Activated CD8-positive, alpha-beta T cell treated with anti-CD3 and anti-CD28 coated beads, Interleukin-2, amount 10 ng/mL, durations not matched to agents 7 days and 5 days (primary cell): Measurements from ENCODE around the gene HRAS. TPM values are rescaled to one million over a fixed set of nuclear protein-coding genes. Genes with fewer than 3 reads are reported as not detected.

ENCODE experiments used
- ATAC-seq: fragments of 150-1000 bp; cut with Tn5 transposase; one replicate; pipeline ENCODE4 v1.10.0; 2021; ENCODE audit warnings: moderate library complexity
- CTCF ChIA-PET: fragments of 350-600 bp; sonication (Branson Sonifier 250); formaldehyde crosslinking; loops from one replicate; lab custom pipeline; 2021; ENCODE audit warnings: antibody characterized with exemption; lab: Charles Lee
- POLR2A ChIA-PET: fragments of 350-600 bp; sonication (Branson Sonifier 250); formaldehyde crosslinking; loops from one replicate; lab custom pipeline; 2021; ENCODE audit warnings: antibody characterized with exemption; lab: Charles Lee
- DNase-seq: peaks from one replicate; pipeline ENCODE4 v3.0.0-alpha.2; 2020
- H3K27ac Mint-ChIP-seq: one replicate; pipeline ENCODE4 v1.8.0; 2021; ENCODE audit warnings: mild to moderate bottlenecking, mixed read lengths
- H3K27me3 Mint-ChIP-seq: one replicate; pipeline ENCODE4 v1.8.0; 2021; ENCODE audit warnings: low read depth, mixed read lengths
- H3K36me3 Mint-ChIP-seq: one replicate; pipeline ENCODE4 v1.8.0; 2021; ENCODE audit warnings: low read depth, mixed read lengths
- H3K4me1 Mint-ChIP-seq: one replicate; pipeline ENCODE4 v1.8.0; 2021; ENCODE audit warnings: low read depth, mixed read lengths
- H3K4me3 Mint-ChIP-seq: one replicate; pipeline ENCODE4 v1.8.0; 2021; ENCODE audit warnings: mild to moderate bottlenecking, mixed read lengths
- H3K9me3 Mint-ChIP-seq: one replicate; pipeline ENCODE4 v1.8.0; 2022; ENCODE audit warnings: mixed read lengths; ENCODE audit not compliant: insufficient read depth
- total RNA-seq, 2 experiments: library from RNA; stranded (reverse); gene quantifications; one replicate each; pipeline ENCODE4 v1.2.3, GENCODE V29; 2021

Gene HRAS
- total RNA-seq, 2 experiments from 2014 or later, result 58.7 to 68.9 TPM

DNA sequence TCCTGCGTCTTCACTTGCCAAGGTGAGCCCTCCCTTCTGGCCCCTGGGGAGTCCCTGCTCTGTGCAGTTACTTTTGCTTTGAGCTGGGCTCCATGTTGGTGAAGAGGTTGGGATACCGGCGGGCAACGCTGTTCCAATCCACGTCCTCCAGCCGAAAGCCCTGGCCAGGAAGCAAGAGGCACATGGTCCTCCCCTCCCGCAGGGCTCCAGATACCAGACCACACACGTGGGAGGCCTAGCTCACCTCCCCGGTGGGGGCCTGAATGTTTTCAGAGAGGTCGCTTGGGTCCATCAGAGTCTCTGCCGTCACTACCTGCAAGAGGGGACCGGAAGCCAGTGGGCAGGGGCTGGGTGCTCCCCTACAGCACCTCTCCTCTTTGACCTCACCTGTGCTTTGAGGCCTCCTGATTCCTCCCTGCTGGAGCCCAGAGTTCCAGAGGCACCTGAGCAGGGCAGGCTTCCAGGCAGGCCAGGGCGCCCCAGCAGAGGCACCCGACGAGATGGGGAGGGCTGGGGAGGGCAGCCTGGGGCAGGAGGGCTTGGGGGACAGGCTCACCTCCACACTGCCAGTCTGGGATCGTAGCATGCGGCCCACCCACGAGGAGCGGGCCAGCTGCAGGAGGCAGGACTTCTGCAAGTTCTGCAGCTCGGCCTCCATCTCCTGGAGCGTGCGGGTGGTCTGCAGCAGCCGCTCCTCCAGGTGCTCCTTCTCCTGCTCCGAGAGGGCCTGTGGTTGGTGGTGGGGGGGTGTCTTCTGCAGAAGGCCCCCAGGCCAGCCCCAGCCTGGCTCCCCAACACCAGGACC lies 22.2 kb upstream of the HRAS start:
- Mint-ChIP-seq H3K27ac (no peak overlapping the region), H3K9me3 (no peaks in the 10 kb centered on the region), H3K4me3 (no peak overlapping the region), H3K4me1 (peaks cover 17% of the 10 kb centered on the region), H3K27me3 (peaks cover 14% of the 10 kb centered on the region), H3K36me3 (peaks cover 4% of the 10 kb centered on the region)
- no peak for ATAC-seq
- POLR2A ChIA-PET, result interaction anchor here (1.3 to 1.4 kb wide), 2 partner anchors 19 to 58 kb away, joined by 3 to 4 read pairs; partner anchors contain the start of gene IRF7
- CTCF ChIA-PET, result interaction anchor here (1.2 to 4.7 kb wide), 3 partner anchors 10 to 168 kb away, joined by 5 to 86 read pairs (median 23); no protein-coding TSS in a partner anchor
- DNase-seq, result no peak

DNA sequence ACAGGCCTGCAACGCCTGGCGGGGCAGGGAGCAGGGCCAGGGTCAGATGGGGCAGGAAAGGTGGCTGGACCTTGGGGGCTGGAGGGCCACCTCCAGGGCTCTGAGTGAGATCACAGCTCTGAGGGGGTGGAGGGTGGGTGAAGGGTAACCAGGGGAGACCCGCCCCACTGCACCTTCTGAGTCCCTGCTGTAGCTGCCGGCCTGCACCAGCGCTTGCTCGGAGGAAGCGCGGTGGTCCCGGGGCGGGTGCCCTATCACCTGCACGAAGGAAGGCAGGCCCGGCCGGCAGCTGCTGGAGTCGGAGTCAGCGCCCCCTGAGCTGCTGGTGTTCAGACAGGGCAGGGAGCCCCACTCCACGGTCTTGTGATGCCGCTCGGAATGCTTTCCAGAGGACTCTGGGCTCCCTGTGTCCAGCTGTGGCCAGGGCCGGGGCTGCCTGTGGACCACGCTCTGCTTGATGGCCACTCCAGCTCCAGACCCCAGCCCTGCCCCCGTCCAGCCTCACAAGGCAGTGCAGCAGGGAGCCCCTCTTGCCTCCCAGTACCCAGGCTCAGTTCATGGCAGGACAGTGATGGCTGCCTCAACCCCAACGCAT lies 21.4 kb upstream of the HRAS start:
- peaks cover 14% of the 10 kb centered on the region for H3K27me3 Mint-ChIP-seq
- POLR2A ChIA-PET, result interaction anchor here (1.1 to 1.4 kb wide), 3 partner anchors 12 to 59 kb away, joined by 3 to 4 read pairs (median 3); partner anchors contain the start of gene IRF7
- peaks cover 4% of the 10 kb centered on the region for H3K36me3 Mint-ChIP-seq
- ATAC-seq (no peak), DNase-seq (no peak)
- H3K9me3 Mint-ChIP-seq, result no peaks in the 10 kb centered on the region
- peaks cover 15% of the 10 kb centered on the region for H3K4me1 Mint-ChIP-seq
- CTCF ChIA-PET, result interaction anchor here (1.2 to 4.7 kb wide), 4 partner anchors 10 to 168 kb away, joined by 5 to 86 read pairs (median 19); no protein-coding TSS in a partner anchor
- peak overlapping the region; percentile 48 for H3K4me3 Mint-ChIP-seq
- H3K27ac Mint-ChIP-seq, result no peak overlapping the region

DNA sequence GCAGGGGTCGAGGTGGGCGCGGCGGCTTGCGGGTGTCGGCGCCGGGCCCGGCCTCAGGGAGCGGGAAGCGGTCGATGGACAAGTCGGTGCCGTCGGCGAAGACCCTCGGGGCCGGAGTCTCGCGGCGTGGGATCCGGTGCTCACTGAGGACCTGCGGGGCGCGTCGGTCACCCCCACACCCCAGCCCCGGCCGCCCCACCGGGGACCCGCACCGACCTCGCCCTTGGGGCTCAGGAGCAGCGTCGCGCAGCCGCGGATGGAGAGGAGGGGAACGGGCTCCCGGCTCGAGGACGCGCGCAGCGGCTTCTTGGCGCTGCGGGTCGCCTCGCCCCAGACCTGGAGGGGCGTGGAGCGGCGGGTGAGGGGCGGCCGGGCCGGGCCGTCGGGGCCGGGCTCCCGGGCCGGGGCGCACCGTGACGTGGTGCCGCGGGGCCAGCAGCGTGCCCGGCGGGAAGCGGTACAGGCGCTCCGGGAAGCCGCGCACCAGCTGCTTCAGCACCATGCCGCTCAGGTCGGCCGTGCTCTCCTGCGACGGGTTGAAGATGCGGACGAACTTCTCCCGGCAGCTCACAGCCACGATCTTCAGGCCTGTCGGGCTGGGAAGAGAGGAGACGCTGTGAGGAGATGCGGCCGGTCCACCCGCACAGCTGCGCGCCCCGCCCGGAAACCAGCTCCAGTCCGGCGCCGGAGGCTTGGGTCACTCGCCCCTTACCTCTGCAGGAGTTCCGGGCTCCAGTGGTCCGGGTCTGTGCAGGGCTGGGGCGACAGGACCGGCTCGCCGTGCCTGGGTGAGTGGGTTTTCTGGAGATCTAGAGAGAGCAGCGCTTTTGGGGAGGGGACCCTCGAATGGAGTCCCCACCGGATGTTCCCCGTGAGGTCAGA lies 20.6 kb upstream of the HRAS start:
- Mint-ChIP-seq H3K4me3 (peak overlapping the region; percentile 48), H3K27me3 (peaks cover 14% of the 10 kb centered on the region), H3K4me1 (peaks cover 11% of the 10 kb centered on the region), H3K36me3 (no peaks in the 10 kb centered on the region), H3K27ac (no peak overlapping the region), H3K9me3 (no peaks in the 10 kb centered on the region)
- ChIA-PET CTCF (interaction anchor here (0.7 to 4.7 kb wide), 14 partner anchors 11 to 169 kb away, joined by 3 to 86 read pairs (median 6); partner anchors contain the start of genes DEAF1, PHRF1 and TMEM80), POLR2A (interaction anchor here (1.1 to 1.7 kb wide), 4 partner anchors 13 to 170 kb away, joined by 3 to 7 read pairs (median 4); partner anchors contain the start of gene IRF7)
- no peak for DNase-seq
- no peak for ATAC-seq

DNA sequence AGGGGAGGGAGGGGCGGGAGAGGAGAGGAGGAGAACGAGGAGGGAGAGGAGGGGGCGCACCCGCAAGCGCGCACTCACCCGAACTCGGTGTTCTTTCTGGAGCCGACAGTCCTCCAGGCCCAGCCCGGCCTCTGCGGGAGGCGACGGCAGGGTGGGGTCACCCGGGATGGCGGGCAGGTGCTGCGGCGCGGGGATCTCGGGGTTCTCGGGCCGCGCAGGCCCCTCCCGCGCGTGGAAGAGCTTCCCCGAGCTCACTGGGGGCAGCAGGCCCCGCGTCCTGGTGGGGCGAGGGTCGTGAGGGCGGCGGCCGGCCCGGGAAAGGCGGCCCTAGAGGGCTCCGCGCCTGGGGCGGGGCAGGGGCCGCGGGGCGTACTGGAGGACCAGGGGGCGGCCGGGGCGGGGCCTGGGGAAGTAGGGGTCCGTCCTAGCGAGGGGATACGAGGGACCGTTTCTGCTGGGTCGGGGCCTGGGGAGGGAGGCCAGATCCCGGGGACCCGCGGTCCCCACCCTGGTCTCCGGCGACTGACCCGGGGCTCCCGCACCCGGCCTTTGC lies 19.9 kb upstream of the HRAS start:
- POLR2A ChIA-PET, result interaction anchor here (1.1 to 1.7 kb wide), 4 partner anchors 13 to 171 kb away, joined by 3 to 7 read pairs (median 4); no protein-coding TSS in a partner anchor
- CTCF ChIA-PET, result interaction anchor here (0.7 to 4.7 kb wide), 20 partner anchors 8 to 202 kb away, joined by 3 to 86 read pairs (median 5); partner anchors contain the start of genes DEAF1, IRF7, LRRC56 and PHRF1
- Mint-ChIP-seq H3K27me3 (peaks cover 14% of the 10 kb centered on the region), H3K27ac (no peak overlapping the region), H3K4me1 (peaks cover 9% of the 10 kb centered on the region), H3K36me3 (no peaks in the 10 kb centered on the region), H3K4me3 (peak overlapping the region; percentile 43), H3K9me3 (no peaks in the 10 kb centered on the region)
- DNase-seq (no peak), ATAC-seq (peak; percentile 11)

DNA sequence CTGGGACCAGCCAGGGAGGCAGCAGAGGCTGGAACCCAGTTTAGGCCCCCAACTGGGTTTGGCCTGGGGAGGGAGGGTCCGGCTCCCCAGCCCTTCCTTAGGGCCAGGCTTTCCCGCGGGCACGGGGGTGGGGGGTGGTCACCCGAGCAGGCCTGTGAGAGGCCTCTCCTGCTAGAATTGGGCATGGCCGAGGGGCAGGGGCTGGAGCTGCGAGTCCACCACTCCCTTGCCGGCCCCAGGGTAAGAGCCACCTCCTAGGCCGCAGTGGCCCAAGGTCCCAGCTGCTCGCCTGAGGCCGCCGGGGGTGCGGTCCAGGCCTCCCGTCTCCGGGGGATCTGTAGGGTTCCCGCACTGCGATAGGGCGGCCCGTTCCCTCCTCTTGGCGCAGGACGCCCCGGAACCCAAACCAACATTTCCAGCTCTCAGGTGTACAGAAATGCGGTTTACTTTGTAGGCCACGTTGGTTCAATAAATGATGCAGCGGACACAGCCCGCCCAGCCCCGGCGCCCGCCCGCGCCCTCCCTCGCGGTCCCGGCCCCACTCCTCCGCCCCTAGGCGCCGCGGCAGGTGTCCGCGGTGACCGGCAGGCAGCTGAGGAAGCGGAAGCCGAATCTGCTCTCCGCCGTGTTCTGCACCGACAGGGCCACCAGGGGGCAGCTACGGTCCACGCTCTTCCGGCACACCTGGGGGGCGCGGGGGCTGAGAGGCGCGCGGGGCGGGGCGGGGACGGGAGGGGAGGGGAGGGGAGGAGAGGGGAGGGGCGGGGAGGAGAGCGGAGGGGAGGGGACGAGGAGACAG lies 19.3 kb upstream of the HRAS start:
- Mint-ChIP-seq H3K27me3 (peaks cover 10% of the 10 kb centered on the region), H3K4me3 (peak overlapping the region; percentile 43), H3K36me3 (no peaks in the 10 kb centered on the region), H3K9me3 (no peaks in the 10 kb centered on the region), H3K4me1 (peaks cover 3% of the 10 kb centered on the region), H3K27ac (no peak overlapping the region)
- DNase-seq (peak; percentile 81), ATAC-seq (peak; percentile 71)
- ChIA-PET CTCF (interaction anchor here (0.6 to 4.7 kb wide), 22 partner anchors 9 to 203 kb away, joined by 3 to 86 read pairs (median 5); partner anchors contain the start of genes DEAF1, IRF7, LRRC56 and PHRF1), POLR2A (interaction anchor here (1.2 to 1.7 kb wide), 3 partner anchors 14 to 172 kb away, joined by 3 to 7 read pairs (median 5); no protein-coding TSS in a partner anchor)

DNA sequence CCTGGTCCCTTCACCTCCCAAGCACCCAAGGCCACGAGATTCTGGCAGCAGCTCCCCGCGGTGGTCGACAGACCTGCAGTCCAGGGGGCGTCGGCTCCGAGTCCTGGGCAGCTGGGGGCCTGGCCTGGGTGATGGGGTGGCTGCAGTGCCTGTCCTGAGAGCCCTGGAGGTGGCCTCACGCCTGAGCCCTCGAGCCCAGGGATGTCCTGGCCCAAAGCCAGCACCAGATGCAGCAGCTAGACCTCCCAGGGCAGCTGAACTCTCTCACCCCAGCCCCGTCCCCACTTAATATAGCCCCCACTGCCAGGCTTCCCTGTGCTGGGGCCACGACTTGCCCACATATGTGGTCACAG lies 18.6 kb upstream of the HRAS start:
- Mint-ChIP-seq H3K4me1 (peaks cover 3% of the 10 kb centered on the region), H3K27ac (no peak overlapping the region), H3K27me3 (peaks cover 10% of the 10 kb centered on the region), H3K4me3 (no peak overlapping the region), H3K36me3 (no peaks in the 10 kb centered on the region), H3K9me3 (no peaks in the 10 kb centered on the region)
- DNase-seq (no peak), ATAC-seq (no peak)
- ChIA-PET POLR2A (interaction anchor here (1.4 kb wide), 1 partner anchor 15 kb away, joined by 5 read pairs; no protein-coding TSS in a partner anchor), CTCF (interaction anchor here (1.0 to 4.7 kb wide), 9 partner anchors 13 to 185 kb away, joined by 3 to 86 read pairs (median 7); partner anchors contain the start of gene LRRC56)

DNA sequence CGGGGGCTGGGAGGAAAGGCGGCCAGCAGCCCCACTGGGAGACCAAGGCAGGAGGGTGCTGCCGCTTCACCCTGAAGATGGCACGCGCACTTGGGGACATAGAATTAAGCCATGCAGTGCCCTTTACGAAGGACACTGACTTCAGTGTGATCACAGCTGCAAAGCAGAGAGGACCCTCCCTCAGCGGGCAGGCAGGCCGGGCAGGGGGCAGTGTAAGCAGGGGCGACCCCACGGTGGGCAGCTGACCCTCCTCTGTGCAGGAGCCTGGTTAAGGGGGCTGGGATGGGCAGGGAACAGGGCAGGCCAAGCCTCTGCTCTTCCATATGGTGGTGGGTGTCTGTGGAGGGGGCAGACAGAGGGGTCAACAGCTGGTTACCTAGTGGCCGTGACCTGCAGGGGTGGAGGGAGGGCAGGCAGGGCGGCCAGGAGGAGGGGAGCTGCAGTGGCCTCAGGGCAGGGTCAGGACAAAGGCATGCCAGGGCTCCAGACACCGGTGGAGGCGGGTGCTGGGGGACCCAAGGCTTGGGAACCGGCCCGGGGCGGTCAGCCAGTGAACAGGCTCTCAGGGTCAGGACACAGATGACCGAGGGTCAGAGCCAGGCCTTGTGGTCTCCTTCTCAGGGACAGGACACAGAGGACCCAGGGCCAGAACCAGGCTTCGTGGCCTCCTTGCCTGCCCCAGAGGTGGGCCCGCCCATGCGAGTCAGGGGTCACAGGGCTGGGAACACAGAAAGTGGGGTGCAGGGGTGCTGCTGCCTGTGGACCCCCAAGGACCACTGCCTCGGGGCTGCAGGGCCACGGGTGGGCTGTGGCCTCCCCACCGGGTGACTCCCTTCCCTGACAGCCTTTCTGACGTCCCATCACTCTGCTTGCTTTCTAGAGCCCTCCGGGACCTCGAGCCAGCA lies 18.0 kb upstream of the HRAS start:
- Mint-ChIP-seq H3K4me1 (peaks cover 3% of the 10 kb centered on the region), H3K27me3 (peaks cover 10% of the 10 kb centered on the region), H3K27ac (no peak overlapping the region), H3K9me3 (no peaks in the 10 kb centered on the region), H3K36me3 (no peaks in the 10 kb centered on the region), H3K4me3 (no peak overlapping the region)
- DNase-seq (no peak), ATAC-seq (no peak)
- POLR2A ChIA-PET, result no interaction called here
- CTCF ChIA-PET, result interaction anchor here (1.9 to 4.7 kb wide), 3 partner anchors 17 to 172 kb away, joined by 5 to 86 read pairs (median 15); no protein-coding TSS in a partner anchor

DNA sequence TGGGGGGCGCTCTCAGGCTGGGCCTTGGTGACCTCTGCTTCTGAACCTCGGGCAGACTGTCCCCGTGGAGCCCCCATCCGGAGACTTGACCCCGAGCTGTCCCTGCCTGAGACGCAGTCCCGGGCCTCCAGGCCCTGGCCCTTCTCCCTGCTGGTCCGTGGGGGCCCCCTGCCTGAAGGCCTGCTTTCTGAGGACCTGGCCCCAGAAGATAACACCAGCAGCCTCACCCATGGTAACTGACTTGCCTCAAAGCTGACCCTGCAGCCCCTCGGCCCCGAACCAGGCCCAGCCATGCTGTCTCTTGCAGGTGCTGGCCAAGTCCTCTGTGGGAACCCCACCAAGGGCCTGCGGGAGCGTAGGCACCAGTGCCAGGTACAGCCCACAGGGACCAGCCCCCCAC lies 16.2 kb upstream of the HRAS start:
- POLR2A ChIA-PET, result interaction anchor here (0.5 kb wide), 1 partner anchor 175 kb away, joined by 3 read pairs; no protein-coding TSS in a partner anchor
- CTCF ChIA-PET, result no interaction called here
- H3K9me3 Mint-ChIP-seq, result no peaks in the 10 kb centered on the region

DNA sequence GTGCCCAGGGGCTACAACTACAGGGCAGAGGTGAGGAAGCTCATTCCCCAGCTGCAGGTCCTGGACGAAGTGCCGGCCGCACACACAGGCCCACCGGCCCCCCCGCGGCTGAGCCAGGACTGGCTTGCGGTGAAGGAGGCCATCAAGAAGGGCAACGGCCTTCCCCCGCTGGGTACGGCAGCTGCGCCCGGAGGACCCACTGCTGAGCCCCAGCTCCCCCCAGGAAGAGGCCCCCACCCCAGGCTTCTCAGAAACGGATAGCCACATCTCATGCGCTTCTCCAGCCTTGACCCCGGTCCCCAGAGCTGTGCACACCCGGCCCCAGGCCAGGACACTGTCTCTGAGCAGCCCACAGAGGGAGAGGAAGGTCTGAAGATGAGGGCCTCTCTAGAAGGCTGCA lies 15.8 kb upstream of the HRAS start:
- ChIA-PET POLR2A (interaction anchor here (0.5 kb wide), 1 partner anchor 175 kb away, joined by 3 read pairs; no protein-coding TSS in a partner anchor), CTCF (interaction anchor here (1.1 kb wide), 1 partner anchor 196 kb away, joined by 3 read pairs; the partner anchor contains the start of gene TALDO1)
- no peaks in the 10 kb centered on the region for H3K4me1 Mint-ChIP-seq
- H3K9me3 Mint-ChIP-seq, result no peaks in the 10 kb centered on the region
- H3K36me3 Mint-ChIP-seq, result no peaks in the 10 kb centered on the region
- H3K27me3 Mint-ChIP-seq, result peaks cover under 1% of the 10 kb centered on the region
- DNase-seq (no peak), ATAC-seq (no peak)
- no peak overlapping the region for H3K27ac Mint-ChIP-seq
- H3K4me3 Mint-ChIP-seq, result no peak overlapping the region

More for the DNA sequence above, 16.2 kb upstream of the HRAS start:
- H3K4me3 Mint-ChIP-seq, result no peak overlapping the region
- H3K27me3 Mint-ChIP-seq, result peaks cover 5% of the 10 kb centered on the region
- no peaks in the 10 kb centered on the region for H3K36me3 Mint-ChIP-seq
- H3K4me1 Mint-ChIP-seq, result peaks cover 3% of the 10 kb centered on the region
- DNase-seq, result no peak
- H3K27ac Mint-ChIP-seq, result no peak overlapping the region
- no peak for ATAC-seq
